Measurements from ENCODE around the gene REC8. TPM values are rescaled to one million over a fixed set of nuclear protein-coding genes. Genes with fewer than 3 reads are reported as not detected.

The REC8 gene
- total and polyA plus RNA-seq, 4 donors, result 2.3 to 4.7 (median 3.8) TPM

- Histone ChIP-seq H3K36me3 (ENCODE audit: control insufficient read depth in 4 of 4, insufficient read depth in 3 of 4, low read depth in 1 of 4, low read length in 3 of 4) (peaks cover 3 to 15% (median 10%) of the 10 kb centered on the region in 4 donors), H3K4me3 (ENCODE audit: low read depth in 1 of 3, low read length in 3 of 3) (no peak overlapping the region), H3K4me1 (ENCODE audit: control insufficient read depth in 4 of 4, insufficient read depth in 4 of 4, low read length in 3 of 4) (peaks cover 3 to 52% (median 31%) of the 10 kb centered on the region in 4 donors), H3K9ac (ENCODE audit: low read depth in 1 of 2, low read length in 2 of 2) (no peak overlapping the region), H3K9me3 (ENCODE audit: control insufficient read depth in 4 of 4, low read length in 3 of 4) (no peaks in the 10 kb centered on the region), H3K27ac (ENCODE audit: low read depth in 1 of 2, low read length in 2 of 2) (no peak overlapping the region), H3K27me3 (ENCODE audit: control insufficient read depth in 4 of 4, insufficient read depth in 4 of 4, low read length in 3 of 4) (no peaks in the 10 kb centered on the region)
- 93% methylated on average over 2 of the region's 2 CpGs for WGBS
- TF ChIP-seq RAD21 (IDR thresholded peaks at IDR 0.05), result no peak
- no peak for TF ChIP-seq NR2F2 (IDR thresholded peaks at IDR 0.05)
- TF ChIP-seq SP1 (IDR thresholded peaks at IDR 0.05), result no peak
- no peak for TF ChIP-seq TAF1 (conservative IDR thresholded peaks at IDR 0.05)
- no peak for TF ChIP-seq EGR1 (IDR thresholded peaks at IDR 0.05; ENCODE audit: low read depth in 2 of 2)
- no peak for TF ChIP-seq YY1 (IDR thresholded peaks at IDR 0.05)
- TF ChIP-seq MAX (IDR thresholded peaks at IDR 0.05), result no peak
- no peak for TF ChIP-seq REST (IDR thresholded peaks at IDR 0.05)
- TF ChIP-seq FOXA2 (IDR thresholded peaks at IDR 0.05), result no peak
- no peak for TF ChIP-seq JUND (IDR thresholded peaks at IDR 0.05)
- TF ChIP-seq GABPA (IDR thresholded peaks at IDR 0.05 in 1 of 2, conservative IDR thresholded peaks at IDR 0.05 in 1 of 2), result no peak
- TF ChIP-seq ZBTB33 (IDR thresholded peaks at IDR 0.05), result no peak
- no peak for DNase-seq (ENCODE audit: low spot score)
Measured at GRCh38 chr14:24143511-24143910, 28.4 kb upstream of the REC8 start.

GRCh38 chr14:24144451-24144850 lies 27.4 kb upstream of the REC8 start:
- DNase-seq (ENCODE audit: low spot score), result no peak
- H3K27me3 ChIP-seq (ENCODE audit: control insufficient read depth in 4 of 4, insufficient read depth in 4 of 4, low read length in 3 of 4), result no peaks in the 10 kb centered on the region
- H3K9me3 ChIP-seq (ENCODE audit: control insufficient read depth in 4 of 4, low read length in 3 of 4), result no peaks in the 10 kb centered on the region
- no peak overlapping the region for H3K9ac ChIP-seq (ENCODE audit: low read depth in 1 of 2, low read length in 2 of 2)
- H3K27ac ChIP-seq (ENCODE audit: low read depth in 1 of 2, low read length in 2 of 2), result no peak overlapping the region
- peaks cover 3 to 13% (median 8%) of the 10 kb centered on the region in 4 donors for H3K36me3 ChIP-seq (ENCODE audit: control insufficient read depth in 4 of 4, insufficient read depth in 3 of 4, low read depth in 1 of 4, low read length in 3 of 4)
- no peak overlapping the region for H3K4me3 ChIP-seq (ENCODE audit: low read depth in 1 of 3, low read length in 3 of 3)
- 91% methylated on average over 1 of the region's 1 CpG for WGBS
- peaks cover 3 to 49% (median 32%) of the 10 kb centered on the region in 4 donors for H3K4me1 ChIP-seq (ENCODE audit: control insufficient read depth in 4 of 4, insufficient read depth in 4 of 4, low read length in 3 of 4)
- TF ChIP-seq HNF4G (IDR thresholded peaks at IDR 0.05), result no peak
- no peak for TF ChIP-seq RAD21 (IDR thresholded peaks at IDR 0.05)
- TF ChIP-seq NR2F2 (IDR thresholded peaks at IDR 0.05), result no peak
- TF ChIP-seq JUND (IDR thresholded peaks at IDR 0.05), result no peak
- no peak for TF ChIP-seq HNF4A (conservative IDR thresholded peaks at IDR 0.05)
- TF ChIP-seq REST (IDR thresholded peaks at IDR 0.05), result no peak
- no peak for TF ChIP-seq SP1 (IDR thresholded peaks at IDR 0.05)
- no peak for TF ChIP-seq TAF1 (conservative IDR thresholded peaks at IDR 0.05)
- no peak for TF ChIP-seq GABPA (IDR thresholded peaks at IDR 0.05 in 1 of 2, conservative IDR thresholded peaks at IDR 0.05 in 1 of 2)
- TF ChIP-seq RXRA (IDR thresholded peaks at IDR 0.05), result no peak
- no peak for TF ChIP-seq CTCF (IDR thresholded peaks at IDR 0.05; ENCODE audit: low read depth, low read length, missing input control)
- no peak for TF ChIP-seq ATF3 (IDR thresholded peaks at IDR 0.05)
- TF ChIP-seq EGR1 (IDR thresholded peaks at IDR 0.05; ENCODE audit: low read depth in 2 of 2), result no peak
- TF ChIP-seq YY1 (IDR thresholded peaks at IDR 0.05), result no peak
- TF ChIP-seq FOXA1 (IDR thresholded peaks at IDR 0.05), result no peak
- no peak for TF ChIP-seq ZBTB33 (IDR thresholded peaks at IDR 0.05)
- no peak for TF ChIP-seq FOXA2 (IDR thresholded peaks at IDR 0.05)
